CD4-positive, alpha-beta T cell (primary cell): Measurements from ENCODE around the gene CADM2. TPM values are rescaled to one million over a fixed set of nuclear protein-coding genes. Genes with fewer than 3 reads are reported as not detected.

Experiments used
- ATAC-seq: fragments of 200-7000 bp; cut with Tn5 transposase; one replicate; pipeline ENCODE4 v1.10.0; 2022; ENCODE audit warnings: mild to moderate bottlenecking; ENCODE audit not compliant: poor library complexity
- CTCF ChIA-PET: fragments of 350-600 bp; sonication (Branson Sonifier 250); formaldehyde crosslinking; loops from one replicate; lab custom pipeline; 2021; ENCODE audit warnings: antibody characterized with exemption, inconsistent platforms; lab: Charles Lee
- POLR2A ChIA-PET: fragments of 350-600 bp; sonication (Branson Sonifier 250); formaldehyde crosslinking; loops from one replicate; lab custom pipeline; 2021; ENCODE audit warnings: antibody characterized with exemption, inconsistent platforms; lab: Charles Lee
- DNase-seq, 14 experiments: peaks; one replicate each; pipeline ENCODE4 v3.0.0-alpha.2; 2013 to 2020; ENCODE audit warnings: mixed read lengths in 2 of 14
- H3K27ac ChIP-seq, 2 donors: one replicate each; pipeline versions ENCODE4 v1.5.1 to v1.7.0; 2013; ENCODE audit warnings: low read length in 2 of 2, low read depth in 1 of 2, mild to moderate bottlenecking in 1 of 2
- H3K27me3 ChIP-seq, 2 experiments: 1 replicate in 1 of 2; 2 replicates in 1 of 2; pipeline versions ENCODE4 v1.6.1 to v1.7.0; 2013; ENCODE audit warnings: low read length in 2 of 2, control low read depth in 1 of 2, mild to moderate bottlenecking in 1 of 2, moderate library complexity in 1 of 2; ENCODE audit not compliant: insufficient read depth in 2 of 2, control insufficient read depth in 1 of 2
- H3K36me3 ChIP-seq: one replicate; pipeline ENCODE4 v1.6.1; 2013; ENCODE audit warnings: low read length, control low read depth; ENCODE audit not compliant: insufficient read depth
- H3K4me1 ChIP-seq: one replicate; pipeline ENCODE4 v1.6.1; 2013; ENCODE audit warnings: low read length, control low read depth; ENCODE audit not compliant: insufficient read depth
- H3K4me3 ChIP-seq: one replicate; pipeline ENCODE4 v1.5.1; 2013; ENCODE audit warnings: mild to moderate bottlenecking, low read length, moderate library complexity
- H3K9me3 ChIP-seq, 2 experiments: 1 replicate in 1 of 2; 2 replicates in 1 of 2; pipeline versions ENCODE4 v1.6.1 to v1.7.0; 2013; ENCODE audit warnings: low read length in 2 of 2, mild to moderate bottlenecking in 2 of 2, control low read depth in 1 of 2, moderate library complexity in 1 of 2; ENCODE audit not compliant: control insufficient read depth in 1 of 2, insufficient read depth in 1 of 2
- H3K27ac Mint-ChIP-seq: one replicate; pipeline ENCODE4 v1.8.0; 2020; ENCODE audit warnings: mixed read lengths
- H3K27me3 Mint-ChIP-seq: one replicate; pipeline ENCODE4 v1.8.0; 2021; ENCODE audit warnings: mixed read lengths
- H3K36me3 Mint-ChIP-seq: one replicate; pipeline ENCODE4 v1.8.0; 2021; ENCODE audit warnings: low read depth, mixed read lengths
- H3K4me1 Mint-ChIP-seq: one replicate; pipeline ENCODE4 v1.8.0; 2021; ENCODE audit warnings: low read depth, mixed read lengths
- H3K4me3 Mint-ChIP-seq: one replicate; pipeline ENCODE4 v1.8.0; 2020; ENCODE audit warnings: mild to moderate bottlenecking, mixed read lengths
- H3K9me3 Mint-ChIP-seq: one replicate; pipeline ENCODE4 v1.8.0; 2020; ENCODE audit warnings: mixed read lengths
- intact Hi-C, 2 experiments: fragments of 100-400 bp; cut with DNase I in 1 of 2; cut with micrococcal nuclease in 1 of 2; formaldehyde crosslinking; loops; one replicate each; pipeline versions ENCODE4 v1.15.1 to v1.9.0; 2023 to 2025; cut with DNase I, micrococcal nuclease
- total RNA-seq, 174 experiments: library from RNA in 2 of 174; stranded (reverse) in 2 of 174; gene quantifications; one replicate each; pipeline ENCODE4 v1.2.3 and lab custom pipeline; 2021 to 2026
- TF ChIP-seq, protein P1 (sequence below): fragments of 200-600 bp; IDR thresholded peaks from one replicate; pipeline ENCODE4 v1.8.0; 2022; ENCODE audit warnings: antibody characterized with exemption, mild to moderate bottlenecking

The CADM2 gene
- total RNA-seq, 2 experiments from 2014 or later: 0.03 to 0.11 TPM

DNA sequence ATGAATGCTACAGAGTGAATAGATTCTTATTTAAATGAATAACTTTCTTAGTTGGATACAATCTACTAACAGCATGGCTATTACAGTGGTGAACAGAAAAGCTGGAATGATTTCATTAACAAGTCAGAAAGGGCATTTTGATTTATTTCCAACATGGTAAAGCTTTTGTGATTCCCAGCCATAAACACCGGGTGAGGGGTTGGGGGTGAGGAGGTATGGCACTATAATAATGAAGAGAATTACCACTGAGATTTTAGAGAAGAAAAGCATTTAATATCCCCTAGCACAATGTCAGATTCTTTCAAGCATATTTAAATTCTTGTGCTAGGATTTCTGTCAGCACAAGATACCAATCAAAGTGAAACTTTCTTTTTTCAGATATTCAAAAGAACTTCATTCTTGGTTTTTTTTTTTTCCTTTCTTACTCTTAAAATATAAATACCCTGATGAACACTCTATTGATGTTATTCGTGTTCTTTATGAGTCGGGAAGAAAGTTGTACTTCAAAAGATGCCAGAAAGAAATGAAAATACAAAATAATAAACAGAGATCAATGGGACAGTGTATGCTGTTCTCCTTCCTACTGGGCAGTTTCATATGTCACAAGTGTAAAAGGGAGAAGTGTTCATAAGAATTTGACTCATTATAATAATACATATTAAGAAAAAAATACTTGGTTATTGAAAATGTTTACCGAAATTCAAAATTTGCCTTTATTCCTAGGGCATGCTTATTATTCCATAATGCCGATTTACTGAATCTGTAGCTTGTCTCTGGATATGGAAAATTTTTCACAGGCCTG lies 522.8 kb downstream of the CADM2 start:
- H3K36me3 Mint-ChIP-seq: no peaks in the 10 kb centered on the region
- ATAC-seq: no peak
- ChIA-PET CTCF (no interaction called here), POLR2A (no interaction called here)
- intact Hi-C loops: no loop called here
- H3K9me3 ChIP-seq: no peaks in the 10 kb centered on the region
- H3K4me1 Mint-ChIP-seq: no peaks in the 10 kb centered on the region
- TF ChIP-seq, protein P1, sequence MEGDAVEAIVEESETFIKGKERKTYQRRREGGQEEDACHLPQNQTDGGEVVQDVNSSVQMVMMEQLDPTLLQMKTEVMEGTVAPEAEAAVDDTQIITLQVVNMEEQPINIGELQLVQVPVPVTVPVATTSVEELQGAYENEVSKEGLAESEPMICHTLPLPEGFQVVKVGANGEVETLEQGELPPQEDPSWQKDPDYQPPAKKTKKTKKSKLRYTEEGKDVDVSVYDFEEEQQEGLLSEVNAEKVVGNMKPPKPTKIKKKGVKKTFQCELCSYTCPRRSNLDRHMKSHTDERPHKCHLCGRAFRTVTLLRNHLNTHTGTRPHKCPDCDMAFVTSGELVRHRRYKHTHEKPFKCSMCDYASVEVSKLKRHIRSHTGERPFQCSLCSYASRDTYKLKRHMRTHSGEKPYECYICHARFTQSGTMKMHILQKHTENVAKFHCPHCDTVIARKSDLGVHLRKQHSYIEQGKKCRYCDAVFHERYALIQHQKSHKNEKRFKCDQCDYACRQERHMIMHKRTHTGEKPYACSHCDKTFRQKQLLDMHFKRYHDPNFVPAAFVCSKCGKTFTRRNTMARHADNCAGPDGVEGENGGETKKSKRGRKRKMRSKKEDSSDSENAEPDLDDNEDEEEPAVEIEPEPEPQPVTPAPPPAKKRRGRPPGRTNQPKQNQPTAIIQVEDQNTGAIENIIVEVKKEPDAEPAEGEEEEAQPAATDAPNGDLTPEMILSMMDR: no peak
- peaks cover 2% of the 10 kb centered on the region for H3K9me3 Mint-ChIP-seq
- H3K27ac Mint-ChIP-seq: no peak overlapping the region
- no peak for DNase-seq
- H3K36me3 ChIP-seq: no peaks in the 10 kb centered on the region
- H3K4me1 ChIP-seq: no peaks in the 10 kb centered on the region
- no peak overlapping the region for H3K4me3 ChIP-seq
- H3K27me3 ChIP-seq: no peaks in the 10 kb centered on the region
- no peak overlapping the region for H3K4me3 Mint-ChIP-seq
- no peak overlapping the region for H3K27ac ChIP-seq
- no peaks in the 10 kb centered on the region for H3K27me3 Mint-ChIP-seq

DNA sequence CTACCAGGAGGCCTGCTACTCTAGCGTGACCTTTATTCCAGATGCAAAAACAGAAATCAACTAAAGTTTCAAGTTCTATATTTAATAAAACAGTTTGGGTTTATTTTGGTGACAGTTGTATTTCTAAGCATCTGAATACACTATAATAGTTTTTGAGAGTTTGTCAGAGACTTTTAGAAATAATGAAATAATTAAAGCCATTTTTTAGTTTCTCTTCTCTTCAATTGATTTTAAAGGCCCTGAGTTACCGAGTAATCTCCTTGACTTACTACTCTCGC lies 523.4 kb downstream of the CADM2 start:
- no peak overlapping the region for H3K4me3 Mint-ChIP-seq
- H3K4me1 Mint-ChIP-seq: no peaks in the 10 kb centered on the region
- H3K36me3 ChIP-seq: no peaks in the 10 kb centered on the region
- no peaks in the 10 kb centered on the region for H3K27me3 Mint-ChIP-seq
- intact Hi-C loops: no loop called here
- H3K9me3 Mint-ChIP-seq: peaks cover 2% of the 10 kb centered on the region
- H3K27ac ChIP-seq: no peak overlapping the region
- H3K4me3 ChIP-seq: no peak overlapping the region
- ATAC-seq (no peak), DNase-seq (no peak)
- no peaks in the 10 kb centered on the region for H3K36me3 Mint-ChIP-seq
- no peaks in the 10 kb centered on the region for H3K27me3 ChIP-seq
- no peaks in the 10 kb centered on the region for H3K4me1 ChIP-seq
- TF ChIP-seq, protein P1: no peak
- H3K9me3 ChIP-seq: no peaks in the 10 kb centered on the region
- no peak overlapping the region for H3K27ac Mint-ChIP-seq
- ChIA-PET POLR2A (no interaction called here), CTCF (no interaction called here)

DNA sequence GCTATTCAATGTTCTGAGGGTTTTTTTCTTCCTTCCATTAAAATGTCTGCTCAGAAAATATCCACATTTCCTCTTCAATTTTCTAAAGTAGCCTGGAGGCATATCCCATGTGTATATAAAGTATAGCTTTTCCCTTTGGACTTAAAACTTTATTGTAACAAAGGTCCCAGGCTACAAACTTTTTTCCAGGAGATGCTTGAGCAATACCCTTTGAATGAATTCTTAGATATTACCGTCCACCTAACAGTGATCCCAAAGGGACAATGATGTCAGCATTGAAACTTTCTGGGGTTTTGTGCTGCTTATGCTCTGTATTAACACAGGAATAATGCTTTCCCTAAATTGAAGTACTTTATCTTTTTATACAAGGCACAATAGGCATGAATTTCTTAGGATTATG lies 525.2 kb downstream of the CADM2 start:
- POLR2A ChIA-PET: no interaction called here
- Histone ChIP-seq H3K36me3 (no peaks in the 10 kb centered on the region), H3K9me3 (peaks cover 0 to 4% of the 10 kb centered on the region in 2 experiments), H3K27ac (no peak overlapping the region), H3K27me3 (no peaks in the 10 kb centered on the region), H3K4me3 (no peak overlapping the region), H3K4me1 (no peaks in the 10 kb centered on the region)
- no peaks in the 10 kb centered on the region for H3K36me3 Mint-ChIP-seq
- CTCF ChIA-PET: no interaction called here
- H3K9me3 Mint-ChIP-seq: peaks cover 2% of the 10 kb centered on the region
- no peak for ATAC-seq
- no peaks in the 10 kb centered on the region for H3K4me1 Mint-ChIP-seq
- intact Hi-C loops: no loop called here
- H3K27ac Mint-ChIP-seq: no peak overlapping the region
- no peak for DNase-seq
- H3K4me3 Mint-ChIP-seq: no peak overlapping the region
- H3K27me3 Mint-ChIP-seq: no peaks in the 10 kb centered on the region
- TF ChIP-seq, protein P1: no peak
